C4-2B (cell line): Measurements from ENCODE around the gene CCDC92.
"Not testable (repeated sequence)": the region's sequence is repeated elsewhere in the genome, so short reads cannot be mapped to it uniquely, and the experiment has no call there.

ENCODE experiments used
- H3K27ac ChIP-seq: fragments of 450-650 bp; 2 replicates; pipeline ENCODE4 v1.5.1; 2017
- CTCF ChIP-seq: fragments of 450-650 bp; conservative IDR thresholded peaks from 2 replicates; pipeline ENCODE4 v1.5.1; 2017; ENCODE audit warnings: mild to moderate bottlenecking
- ZFX ChIP-seq: fragments of 450-650 bp; IDR thresholded peaks from 2 replicates; pipeline ENCODE4 v1.6.1; 2017

CCDC92 gene

GRCh38 chr12:123948796-123949769, 23.5 kb downstream of the CCDC92 start:
- H3K27ac ChIP-seq: no peak overlapping the region
- TF ChIP-seq ZFX (no peak), CTCF (no peak)

GRCh38 chr12:123948401-123948795, 24.2 kb downstream of the CCDC92 start:
- TF ChIP-seq ZFX: no peak
- no peak for TF ChIP-seq CTCF
- no peak overlapping the region for H3K27ac ChIP-seq

GRCh38 chr12:123947531-123947930, 25.1 kb downstream of the CCDC92 start:
- H3K27ac ChIP-seq: not testable (repeated sequence)

GRCh38 chr12:123946516-123947505, 25.8 kb downstream of the CCDC92 start:
- not testable (repeated sequence) for H3K27ac ChIP-seq

GRCh38 chr12:123946152-123946515, 26.5 kb downstream of the CCDC92 start:
- no peak for TF ChIP-seq CTCF
- no peak for TF ChIP-seq ZFX
- no peak overlapping the region for H3K27ac ChIP-seq

- no peak overlapping the region for H3K27ac ChIP-seq
- TF ChIP-seq ZFX (no peak), CTCF (no peak)
Measured at GRCh38 chr12:123945287-123946151, 27.1 kb downstream of the CCDC92 start.

- TF ChIP-seq ZFX (no peak), CTCF (no peak)
- no peak overlapping the region for H3K27ac ChIP-seq
Measured at GRCh38 chr12:123944696-123945095, 27.9 kb downstream of the CCDC92 start.
